Central memory CD8-positive, alpha-beta T cell (primary cell): Measurements from ENCODE around the gene SMU1.

Experiments
- ATAC-seq: fragments of 150-1000 bp; cut with Tn5 transposase; replicated peaks from 2 replicates; pipeline ENCODE4 v1.10.0; 2022; ENCODE audit warnings: mild to moderate bottlenecking, moderate FRiP score, moderate number of reproducible peaks; ENCODE audit not compliant: poor library complexity, severe bottlenecking; ENCODE audit errors: extremely low read depth
- DNase-seq, 2 donors: peaks; one replicate each; pipeline ENCODE4 v3.0.0; 2021; ENCODE audit warnings: low spot score in 2 of 2
- H3K27ac Mint-ChIP-seq: one replicate; pipeline ENCODE4 v1.8.0; 2022; ENCODE audit warnings: low read depth, mild to moderate bottlenecking, moderate library complexity, mixed read lengths
- H3K27me3 Mint-ChIP-seq: one replicate; pipeline ENCODE4 v1.8.0; 2022; ENCODE audit warnings: mixed read lengths
- H3K36me3 Mint-ChIP-seq: one replicate; pipeline ENCODE4 v1.8.0; 2022; ENCODE audit warnings: mild to moderate bottlenecking, moderate library complexity, mixed read lengths; ENCODE audit not compliant: insufficient read depth
- H3K4me1 Mint-ChIP-seq: one replicate; pipeline ENCODE4 v1.8.0; 2022; ENCODE audit warnings: mixed read lengths
- H3K4me3 Mint-ChIP-seq: one replicate; pipeline ENCODE4 v1.8.0; 2022; ENCODE audit warnings: mild to moderate bottlenecking, moderate library complexity, mixed read lengths
- H3K9me3 Mint-ChIP-seq: one replicate; pipeline ENCODE4 v1.8.0; 2022; ENCODE audit warnings: mixed read lengths

Gene SMU1

DNA sequence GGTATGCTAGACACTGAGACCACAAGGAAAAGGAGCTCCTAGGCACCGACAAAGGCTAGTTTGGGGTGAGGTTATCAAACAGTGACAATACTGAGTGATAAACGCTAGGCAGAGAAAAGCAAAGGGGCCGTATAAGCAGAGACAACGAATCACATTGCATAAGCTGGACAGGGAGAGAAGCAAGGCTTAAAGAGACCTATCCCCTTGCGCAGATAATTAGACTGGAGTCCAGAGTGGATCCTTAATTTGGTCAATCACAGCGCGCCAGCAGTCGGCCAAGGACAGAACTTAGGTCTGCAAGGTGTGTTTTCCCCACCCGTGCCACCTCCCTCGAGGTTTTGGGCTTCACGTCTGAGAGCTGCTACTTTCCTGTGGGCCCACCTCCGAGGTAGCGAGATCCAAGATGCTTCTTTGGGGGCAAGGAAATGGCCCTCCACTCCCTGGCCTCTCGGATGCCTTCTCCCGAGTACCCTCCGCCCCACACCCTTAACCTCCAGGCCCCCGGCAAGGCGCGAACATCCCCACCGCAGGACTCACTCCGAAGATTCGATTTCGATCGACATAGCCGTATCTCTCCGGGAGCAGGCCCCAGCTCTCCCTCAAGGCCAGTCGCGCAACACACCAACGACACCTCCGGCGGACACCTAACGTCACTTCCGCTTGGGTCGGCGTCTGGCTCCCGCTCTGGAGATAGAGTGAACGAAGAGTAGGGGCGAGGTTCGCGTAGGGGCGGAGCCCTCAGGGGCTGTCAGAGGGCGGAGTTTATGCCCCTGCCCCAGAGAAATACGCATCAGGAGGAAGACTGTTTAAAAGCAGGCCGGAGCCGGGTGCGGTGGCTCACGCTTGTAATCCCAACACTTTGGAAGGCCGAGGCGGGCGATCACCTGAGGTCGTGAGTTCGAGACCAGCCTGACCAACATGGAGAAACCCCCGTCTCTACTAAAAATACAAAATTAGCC, at the start of gene SMU1:
Gene SMU1, minus strand, starts transcription at position 629 of the 959 bp plus-strand sequence. Its CDS starts 66 bp downstream, at position 563.
- Mint-ChIP-seq H3K36me3 (peaks cover 39% of the 10 kb centered on the region), H3K4me3 (peak within 1 kb of the TSS; percentile 88), H3K27ac (peak within 1 kb of the TSS; percentile 99), H3K9me3 (no peaks in the 10 kb centered on the region), H3K27me3 (no peaks in the 10 kb centered on the region), H3K4me1 (peaks cover 39% of the 10 kb centered on the region)
- ATAC-seq (peak; percentile 97), DNase-seq (peak; percentile 86 to 94)

DNA sequence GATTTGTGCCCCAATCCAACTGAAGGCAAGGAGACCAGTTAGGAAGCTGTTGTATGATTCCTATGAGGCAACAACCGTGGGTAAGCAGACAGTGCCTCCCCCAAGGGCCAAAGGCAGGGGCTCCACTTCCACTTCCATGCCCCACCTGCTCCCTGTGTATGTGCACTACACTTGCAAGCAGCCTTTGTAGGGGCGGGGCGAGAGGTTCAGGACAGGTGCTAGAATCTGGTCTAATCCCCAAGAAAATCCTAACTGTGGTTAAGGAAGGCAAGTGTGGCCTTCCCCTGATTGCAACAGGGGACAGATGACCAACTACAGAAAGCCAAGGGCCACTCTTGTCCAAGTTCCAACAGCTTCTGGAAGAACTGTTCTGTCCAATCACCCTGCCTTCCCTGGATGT, 49.0 kb upstream of the SMU1 start:
- Mint-ChIP-seq H3K9me3 (no peaks in the 10 kb centered on the region), H3K4me3 (no peak overlapping the region), H3K27ac (peak overlapping the region; percentile 50), H3K36me3 (peaks cover 58% of the 10 kb centered on the region), H3K4me1 (peaks cover 71% of the 10 kb centered on the region), H3K27me3 (no peaks in the 10 kb centered on the region)
- ATAC-seq: no peak
- DNase-seq: no peak

- Mint-ChIP-seq H3K4me3 (peak overlapping the region; percentile 5), H3K9me3 (no peaks in the 10 kb centered on the region), H3K27me3 (no peaks in the 10 kb centered on the region), H3K36me3 (peaks cover 59% of the 10 kb centered on the region), H3K4me1 (peaks cover 66% of the 10 kb centered on the region), H3K27ac (peak overlapping the region; percentile 13)
- ATAC-seq (peak; percentile 27), DNase-seq (no peak)
These were observed 48.4 kb upstream of the SMU1 start for GRCh38 chr9:33124751-33125381.

GRCh38 chr9:33124046-33124445, 47.6 kb upstream of the SMU1 start:
- ATAC-seq (no peak), DNase-seq (no peak)
- Mint-ChIP-seq H3K9me3 (no peaks in the 10 kb centered on the region), H3K4me1 (peaks cover 62% of the 10 kb centered on the region), H3K27me3 (no peaks in the 10 kb centered on the region), H3K36me3 (peaks cover 60% of the 10 kb centered on the region), H3K4me3 (no peak overlapping the region), H3K27ac (peak overlapping the region; percentile 32)

DNA sequence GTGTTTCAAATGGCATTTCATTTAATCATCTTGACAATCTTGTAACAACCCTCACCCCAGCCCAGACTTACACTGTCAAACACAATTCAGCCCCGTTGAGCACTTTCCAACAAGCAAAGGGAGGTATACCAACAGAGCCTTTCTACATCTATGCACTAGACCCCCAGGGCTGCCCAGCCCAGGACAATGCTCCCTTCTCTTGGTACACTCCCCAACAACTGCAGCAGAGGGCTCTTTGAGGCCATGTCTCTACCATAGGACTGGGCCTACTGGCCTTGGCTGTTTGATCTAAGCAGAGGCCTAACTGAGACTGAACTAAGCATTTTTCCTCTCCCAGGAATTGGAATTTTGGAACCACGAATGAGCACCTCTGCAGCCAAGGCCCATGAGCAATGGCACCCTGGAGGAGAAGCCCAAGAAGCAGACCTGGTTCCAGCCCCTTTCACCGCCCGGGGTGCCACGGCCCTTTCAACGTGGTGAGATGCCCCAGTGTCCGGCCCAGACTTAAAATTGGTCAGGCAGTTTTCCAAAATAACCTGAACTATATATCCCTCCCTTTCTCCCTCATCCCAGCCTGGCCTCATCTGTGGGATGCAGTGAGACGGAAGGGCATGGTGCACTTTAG, 47.0 kb upstream of the SMU1 start:
- Mint-ChIP-seq H3K9me3 (no peaks in the 10 kb centered on the region), H3K36me3 (peaks cover 61% of the 10 kb centered on the region), H3K4me3 (no peak overlapping the region)

DNA sequence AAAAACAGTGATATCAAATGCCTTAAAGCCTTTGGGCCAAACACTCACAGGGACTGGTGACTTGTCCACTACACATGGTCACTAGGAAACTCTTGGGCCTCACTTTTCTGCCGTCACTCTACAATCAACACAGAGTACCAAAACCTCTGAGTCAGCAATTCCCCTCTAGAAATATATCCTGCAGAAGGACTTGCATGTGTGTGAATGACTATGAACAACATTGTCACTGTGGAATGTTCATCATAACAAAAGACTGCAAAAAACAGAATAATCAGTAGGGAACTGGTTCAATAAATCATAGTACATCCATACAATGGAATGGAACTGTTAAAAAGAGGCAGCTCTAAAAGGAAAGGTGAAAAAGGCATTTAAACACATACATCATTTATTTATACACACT, 44.1 kb upstream of the SMU1 start:
- H3K4me3 Mint-ChIP-seq: no peak overlapping the region
- H3K27me3 Mint-ChIP-seq: no peaks in the 10 kb centered on the region
- peaks cover 65% of the 10 kb centered on the region for H3K36me3 Mint-ChIP-seq
- no peak for ATAC-seq
- no peak for DNase-seq
- no peaks in the 10 kb centered on the region for H3K9me3 Mint-ChIP-seq
- H3K4me1 Mint-ChIP-seq: peaks cover 50% of the 10 kb centered on the region
- H3K27ac Mint-ChIP-seq: no peak overlapping the region

More for the DNA sequence above, 47.0 kb upstream of the SMU1 start:
- no peak for ATAC-seq
- Mint-ChIP-seq H3K27me3 (no peaks in the 10 kb centered on the region), H3K4me1 (peaks cover 58% of the 10 kb centered on the region), H3K27ac (peak overlapping the region; percentile 32)
- no peak for DNase-seq

GRCh38 chr9:33117796-33118195, 41.3 kb upstream of the SMU1 start:
- H3K27ac Mint-ChIP-seq: peak overlapping the region; percentile 62
- no peaks in the 10 kb centered on the region for H3K9me3 Mint-ChIP-seq
- H3K4me1 Mint-ChIP-seq: peaks cover 42% of the 10 kb centered on the region
- no peaks in the 10 kb centered on the region for H3K27me3 Mint-ChIP-seq
- ATAC-seq: no peak
- H3K4me3 Mint-ChIP-seq: no peak overlapping the region
- peaks cover 70% of the 10 kb centered on the region for H3K36me3 Mint-ChIP-seq
- DNase-seq: no peak

- peaks cover 72% of the 10 kb centered on the region for H3K36me3 Mint-ChIP-seq
- peak overlapping the region; percentile 4 for H3K4me3 Mint-ChIP-seq
- ATAC-seq: no peak
- H3K9me3 Mint-ChIP-seq: no peaks in the 10 kb centered on the region
- no peaks in the 10 kb centered on the region for H3K27me3 Mint-ChIP-seq
- H3K4me1 Mint-ChIP-seq: peaks cover 42% of the 10 kb centered on the region
- H3K27ac Mint-ChIP-seq: peak overlapping the region; percentile 62
- DNase-seq: no peak
These were observed 40.8 kb upstream of the SMU1 start for GRCh38 chr9:33117306-33117705.

DNA sequence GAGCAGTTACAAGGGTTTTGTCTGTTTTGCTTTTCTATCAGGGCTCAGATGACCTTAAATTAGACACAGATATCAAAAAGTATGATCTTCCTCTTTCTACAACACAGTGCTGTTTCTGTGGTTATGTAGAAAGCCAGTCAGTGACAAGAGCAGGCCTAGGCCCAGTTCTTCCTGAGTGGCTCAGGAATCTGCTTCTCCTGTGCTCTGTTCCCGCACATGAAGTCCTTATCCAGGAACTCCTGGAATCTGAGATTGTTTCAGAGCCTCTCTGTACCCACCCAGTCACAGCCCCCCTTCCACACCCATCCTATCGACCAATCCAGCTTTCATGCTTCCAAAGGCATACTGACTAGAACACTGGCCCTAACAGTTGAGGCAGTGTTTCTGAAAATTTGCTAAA, 40.4 kb upstream of the SMU1 start:
- no peaks in the 10 kb centered on the region for H3K27me3 Mint-ChIP-seq
- peak overlapping the region; percentile 62 for H3K27ac Mint-ChIP-seq
- peaks cover 39% of the 10 kb centered on the region for H3K4me1 Mint-ChIP-seq
- ATAC-seq: no peak
- no peak for DNase-seq
- H3K4me3 Mint-ChIP-seq: peak overlapping the region; percentile 4
- H3K9me3 Mint-ChIP-seq: no peaks in the 10 kb centered on the region
- peaks cover 71% of the 10 kb centered on the region for H3K36me3 Mint-ChIP-seq

DNA sequence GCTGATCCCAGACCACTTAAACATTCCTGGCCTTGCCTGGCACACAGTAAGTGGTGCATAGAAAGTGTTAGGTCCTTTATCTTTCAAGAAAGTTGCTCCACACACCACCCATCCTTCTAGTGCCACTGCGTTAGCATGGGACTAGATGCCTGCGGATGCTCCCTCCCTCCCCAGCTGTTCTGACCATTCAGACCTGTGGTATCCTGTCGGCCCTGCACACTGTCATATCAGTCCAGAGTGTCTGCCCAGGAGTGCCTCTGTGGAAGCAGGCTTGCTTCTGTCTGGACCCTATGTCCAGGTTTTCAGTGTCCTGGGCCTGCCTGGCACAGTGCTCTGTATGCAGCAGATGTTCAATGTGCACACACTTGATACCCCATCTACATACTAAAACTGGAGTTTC, 38.3 kb upstream of the SMU1 start:
- H3K27ac Mint-ChIP-seq: no peak overlapping the region
- H3K4me1 Mint-ChIP-seq: peaks cover 27% of the 10 kb centered on the region

GRCh38 chr9:33113799-33114547, 37.5 kb upstream of the SMU1 start:
- Mint-ChIP-seq H3K36me3 (peaks cover 69% of the 10 kb centered on the region), H3K4me1 (peaks cover 23% of the 10 kb centered on the region), H3K9me3 (no peaks in the 10 kb centered on the region), H3K27ac (peak overlapping the region; percentile 77), H3K4me3 (peak overlapping the region; percentile 9), H3K27me3 (no peaks in the 10 kb centered on the region)
- DNase-seq: no peak
- ATAC-seq: peak; percentile 25

More for the DNA sequence above, 38.3 kb upstream of the SMU1 start:
- Mint-ChIP-seq H3K36me3 (peaks cover 70% of the 10 kb centered on the region), H3K4me3 (peak overlapping the region; percentile 9), H3K9me3 (no peaks in the 10 kb centered on the region), H3K27me3 (no peaks in the 10 kb centered on the region)
- no peak for DNase-seq
- ATAC-seq: no peak

DNA sequence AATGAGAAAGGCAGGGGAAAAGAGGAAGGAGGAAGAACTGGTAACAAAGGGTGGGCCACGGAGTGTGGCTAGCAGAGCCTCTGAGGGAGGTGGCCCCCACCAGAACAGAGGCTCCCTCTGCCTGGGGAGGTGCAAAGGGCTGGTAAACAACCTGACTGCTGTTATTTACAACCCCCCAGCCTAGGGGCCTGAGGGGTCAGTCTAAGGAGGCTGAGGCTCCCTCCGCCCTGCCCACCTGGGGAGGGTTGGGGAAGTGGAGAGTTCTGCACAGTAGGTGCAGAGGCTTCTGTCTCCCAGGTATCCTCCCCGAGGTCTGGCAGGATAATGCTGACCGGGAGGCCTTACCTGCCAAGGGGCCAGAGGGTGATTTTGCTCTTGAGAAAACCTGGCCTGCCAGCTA, 35.6 kb upstream of the SMU1 start:
- Mint-ChIP-seq H3K36me3 (peaks cover 58% of the 10 kb centered on the region), H3K9me3 (no peaks in the 10 kb centered on the region), H3K27me3 (no peaks in the 10 kb centered on the region), H3K4me3 (no peak overlapping the region), H3K27ac (peak overlapping the region; percentile 52), H3K4me1 (peaks cover 11% of the 10 kb centered on the region)
- no peak for DNase-seq
- ATAC-seq: no peak
